COR-L47 (cell line): ENCODE results near the gene MYO18B.

Source experiments
- DNase-seq: peaks from one replicate; lab custom pipeline; 2025; lab: John Stamatoyannopoulos, UW

Gene MYO18B

GRCh38 chr22:25750569-25751173 is 8.7 kb downstream of the MYO18B start:
- no peak for DNase-seq

GRCh38 chr22:25751174-25751581 is 9.2 kb downstream of the MYO18B start:
- DNase-seq = no peak

- DNase-seq = no peak
Measured at GRCh38 chr22:25752615-25753214, 10.7 kb downstream of the MYO18B start.

GRCh38 chr22:25753252-25753651 is 11.3 kb downstream of the MYO18B start:
- no peak for DNase-seq

GRCh38 chr22:25754527-25755202 is 12.7 kb downstream of the MYO18B start:
- DNase-seq = no peak

GRCh38 chr22:25757686-25758085 is 15.7 kb downstream of the MYO18B start:
- no peak for DNase-seq

- no peak for DNase-seq
Measured at GRCh38 chr22:25758316-25758715, 16.3 kb downstream of the MYO18B start.

GRCh38 chr22:25759825-25760231 is 17.8 kb downstream of the MYO18B start:
- DNase-seq = no peak

- DNase-seq = no peak
Measured at GRCh38 chr22:25760294-25760693, 18.3 kb downstream of the MYO18B start.

- no peak for DNase-seq
Measured at GRCh38 chr22:25760848-25761595, 19.0 kb downstream of the MYO18B start.

GRCh38 chr22:25762147-25762546 is 20.2 kb downstream of the MYO18B start:
- no peak for DNase-seq

GRCh38 chr22:25763239-25763777 is 21.3 kb downstream of the MYO18B start:
- no peak for DNase-seq

- DNase-seq = no peak
Measured at GRCh38 chr22:25764270-25765015, 22.5 kb downstream of the MYO18B start.

- DNase-seq = no peak
Measured at GRCh38 chr22:25765016-25765367, 23.0 kb downstream of the MYO18B start.

- no peak for DNase-seq
Measured at GRCh38 chr22:25765801-25766200, 23.8 kb downstream of the MYO18B start.

- no peak for DNase-seq
Measured at GRCh38 chr22:25766418-25766817, 24.4 kb downstream of the MYO18B start.

GRCh38 chr22:25770333-25770732 is 28.3 kb downstream of the MYO18B start:
- no peak for DNase-seq

GRCh38 chr22:25772288-25772687 is 30.3 kb downstream of the MYO18B start:
- no peak for DNase-seq

GRCh38 chr22:25774575-25775026 is 32.6 kb downstream of the MYO18B start:
- DNase-seq = no peak

GRCh38 chr22:25775531-25775930 is 33.5 kb downstream of the MYO18B start:
- no peak for DNase-seq

GRCh38 chr22:25777411-25777810 is 35.4 kb downstream of the MYO18B start:
- DNase-seq = no peak

GRCh38 chr22:25777870-25778269 is 35.9 kb downstream of the MYO18B start:
- peak; percentile 53 for DNase-seq
